ENCODE results near the gene TGFBR2. TPM values are rescaled to one million over a fixed set of nuclear protein-coding genes. Genes with fewer than 3 reads are reported as not detected.

The TGFBR2 gene
- total RNA-seq, result 113 and 252 TPM in 2 replicates

GRCh38 chr3:30606301-30607031 is at the start of gene TGFBR2:
Gene TGFBR2 (plus strand): TSS chr3:30606601. CDS start chr3:30606884, 283 bp downstream.

All from regular cardiac myocyte (primary cell).